Neural crest cell (in vitro differentiated cells): Measurements from ENCODE around the gene DPH2. TPM values are rescaled to one million over a fixed set of nuclear protein-coding genes. Genes with fewer than 3 reads are reported as not detected.

Source experiments
- DNase-seq: peaks from one replicate; pipeline ENCODE4 v3.0.0; 2021; ENCODE audit warnings: low read depth, mixed read lengths, low spot score
- H3K27ac Mint-ChIP-seq: one replicate; pipeline ENCODE4 v1.8.0; 2021; ENCODE audit warnings: mild to moderate bottlenecking, mixed read lengths; ENCODE audit not compliant: unreplicated experiment
- H3K27me3 Mint-ChIP-seq: 2 replicates; pipeline ENCODE4 v1.8.0; 2021; ENCODE audit warnings: low read depth, mild to moderate bottlenecking, mixed read lengths
- H3K36me3 Mint-ChIP-seq: 2 replicates; pipeline ENCODE4 v1.8.0; 2021; ENCODE audit warnings: low read depth, mild to moderate bottlenecking, mixed read lengths
- H3K4me1 Mint-ChIP-seq: 2 replicates; pipeline ENCODE4 v1.8.0; 2021; ENCODE audit warnings: mixed read lengths
- H3K4me3 Mint-ChIP-seq: one replicate; pipeline ENCODE4 v1.8.0; 2021; ENCODE audit warnings: mild to moderate bottlenecking, mixed read lengths
- H3K9me3 Mint-ChIP-seq: 2 replicates; pipeline ENCODE4 v1.8.0; 2021; ENCODE audit warnings: mixed read lengths
- total RNA-seq: library from RNA; stranded (reverse); gene quantifications from 2 replicates; pipeline ENCODE4 v1.2.1, GENCODE V29; 2021
- TF ChIP-seq, protein P1 (sequence below): fragments of 200-600 bp; sonication (generic); conservative IDR thresholded peaks from 2 replicates; pipeline ENCODE4 v1.5.0; 2021; ENCODE audit warnings: antibody characterized with exemption, mild to moderate bottlenecking

DPH2 gene
- total RNA-seq, 1 donor from 2014 or later, result 34.4 TPM

DNA sequence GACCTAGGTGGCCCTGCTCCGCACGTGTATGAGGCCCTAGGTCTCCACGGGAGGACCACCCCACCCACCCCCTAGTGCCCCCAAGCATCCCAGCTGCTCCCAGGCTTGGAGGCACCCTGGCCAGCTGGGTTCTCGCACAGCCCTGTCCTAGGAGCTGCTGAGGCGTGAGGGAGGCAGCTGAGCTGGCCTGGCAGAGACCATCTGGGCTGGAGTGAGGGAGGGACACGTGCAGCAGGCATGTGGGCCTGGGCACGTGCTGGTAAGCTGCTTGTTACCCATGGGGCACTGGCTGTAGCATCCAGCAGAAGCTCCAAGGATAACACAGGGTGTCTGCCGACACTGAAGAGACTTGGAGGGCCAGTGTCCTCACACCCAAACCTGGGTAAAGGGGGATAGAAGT lies 51.3 kb downstream of the DPH2 start:
- Mint-ChIP-seq H3K4me3 (no peak overlapping the region), H3K27me3 (no peaks in the 10 kb centered on the region), H3K9me3 (no peaks in the 10 kb centered on the region), H3K4me1 (peaks cover 20% of the 10 kb centered on the region), H3K27ac (no peak overlapping the region), H3K36me3 (no peaks in the 10 kb centered on the region)
- DNase-seq, result no peak
- TF ChIP-seq, protein P1, sequence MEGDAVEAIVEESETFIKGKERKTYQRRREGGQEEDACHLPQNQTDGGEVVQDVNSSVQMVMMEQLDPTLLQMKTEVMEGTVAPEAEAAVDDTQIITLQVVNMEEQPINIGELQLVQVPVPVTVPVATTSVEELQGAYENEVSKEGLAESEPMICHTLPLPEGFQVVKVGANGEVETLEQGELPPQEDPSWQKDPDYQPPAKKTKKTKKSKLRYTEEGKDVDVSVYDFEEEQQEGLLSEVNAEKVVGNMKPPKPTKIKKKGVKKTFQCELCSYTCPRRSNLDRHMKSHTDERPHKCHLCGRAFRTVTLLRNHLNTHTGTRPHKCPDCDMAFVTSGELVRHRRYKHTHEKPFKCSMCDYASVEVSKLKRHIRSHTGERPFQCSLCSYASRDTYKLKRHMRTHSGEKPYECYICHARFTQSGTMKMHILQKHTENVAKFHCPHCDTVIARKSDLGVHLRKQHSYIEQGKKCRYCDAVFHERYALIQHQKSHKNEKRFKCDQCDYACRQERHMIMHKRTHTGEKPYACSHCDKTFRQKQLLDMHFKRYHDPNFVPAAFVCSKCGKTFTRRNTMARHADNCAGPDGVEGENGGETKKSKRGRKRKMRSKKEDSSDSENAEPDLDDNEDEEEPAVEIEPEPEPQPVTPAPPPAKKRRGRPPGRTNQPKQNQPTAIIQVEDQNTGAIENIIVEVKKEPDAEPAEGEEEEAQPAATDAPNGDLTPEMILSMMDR, result no peak

DNA sequence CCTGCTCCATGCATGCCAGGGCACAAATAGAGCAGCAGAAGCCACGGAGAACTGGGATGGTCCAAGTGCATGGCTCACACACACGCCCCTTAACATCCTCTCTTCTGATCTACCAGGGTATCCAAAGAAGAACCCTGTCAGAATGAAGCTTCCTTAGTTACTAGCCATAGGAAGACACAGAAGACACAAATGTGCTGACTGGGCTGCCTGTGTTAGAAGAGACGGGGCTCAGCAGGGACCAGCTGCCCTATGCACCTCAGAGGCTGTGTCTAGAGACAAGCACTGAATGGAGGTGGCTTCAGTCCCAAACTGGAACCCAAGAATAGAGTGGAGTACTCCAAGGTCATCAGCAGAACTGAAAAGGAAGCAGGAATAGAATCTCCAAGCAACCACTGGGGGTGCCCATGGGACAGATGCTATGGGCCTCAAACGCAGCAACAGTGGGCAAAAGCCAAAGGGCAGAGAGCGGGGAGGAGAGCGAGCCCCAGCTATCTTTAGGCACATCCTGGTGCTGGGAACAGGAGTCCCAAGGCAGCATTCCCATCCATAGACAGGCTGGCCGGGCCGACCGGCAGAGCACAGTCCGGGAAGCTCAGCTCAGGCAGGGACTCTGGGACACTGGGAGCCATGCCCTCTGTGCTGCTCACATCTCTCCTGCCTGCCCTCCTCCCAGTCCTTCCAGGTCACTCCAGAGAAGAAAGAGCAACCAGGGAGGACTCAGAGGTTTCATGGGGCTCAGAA lies 51.9 kb downstream of the DPH2 start:
- no peaks in the 10 kb centered on the region for H3K9me3 Mint-ChIP-seq
- no peak overlapping the region for H3K4me3 Mint-ChIP-seq
- DNase-seq, result no peak
- no peaks in the 10 kb centered on the region for H3K27me3 Mint-ChIP-seq
- H3K36me3 Mint-ChIP-seq, result no peaks in the 10 kb centered on the region
- H3K4me1 Mint-ChIP-seq, result peaks cover 14% of the 10 kb centered on the region
- TF ChIP-seq, protein P1, result no peak
- H3K27ac Mint-ChIP-seq, result peak overlapping the region; percentile 76

Other genes with a start within 250 kb of the DPH2 start
- gene ARTN, start 36.2 kb upstream of the DPH2 start, total RNA-seq, result 0.89 and 1.0 TPM in 2 replicates
- 37.7 and 44.1 TPM in 2 replicates for gene IPO13, start 23.1 kb upstream of the DPH2 start, total RNA-seq
- 125 and 129 TPM in 2 replicates for gene ATP6V0B, start 5.0 kb downstream of the DPH2 start, total RNA-seq
- 88.7 and 91.8 TPM in 2 replicates for gene B4GALT2, start 9.2 kb downstream of the DPH2 start, total RNA-seq
- 4.9 and 5.5 TPM in 2 replicates for gene CCDC24, start 21.6 kb downstream of the DPH2 start, total RNA-seq
- gene SLC6A9, start 61.5 kb downstream of the DPH2 start, total RNA-seq, result 20.9 and 22.8 TPM in 2 replicates
- gene KLF17, start 148.8 kb downstream of the DPH2 start, total RNA-seq, result 0.34 TPM in 1 of 2 replicates, not detected in the other
- not detected in 2 replicates for gene KLF18, start 171.6 kb downstream of the DPH2 start, total RNA-seq
- 57.1 and 58.7 TPM in 2 replicates for gene DMAP1, start 243.5 kb downstream of the DPH2 start, total RNA-seq